Measurements from ENCODE around the gene RHO.

GRCh38 chr3:129529436-129530210, 1.2 kb downstream of the RHO start:
- TF ChIP-seq CTCF (conservative IDR thresholded peaks at IDR 0.05 in 1 of 2, IDR thresholded peaks at IDR 0.05 in 1 of 2; ENCODE audit: extremely low read depth in 1 of 2, insufficient read depth in 1 of 2, low read depth in 1 of 2, low read length in 2 of 2), result no peak
- TF ChIP-seq EZH2 (IDR thresholded peaks at IDR 0.05; ENCODE audit: borderline replicate concordance, low read length), result no peak
